ENCODE data around the gene C12orf43.
A peak's percentile ranks its signal among the peaks of the same experiment; 100 is the strongest.

Gene C12orf43

GRCh38 chr12:120972870-120973543, 43.3 kb downstream of the C12orf43 start:
- no peak for DNase-seq

GRCh38 chr12:120971299-120972180, 44.7 kb downstream of the C12orf43 start:
- DNase-seq: peak; percentile 53 to 76

GRCh38 chr12:120970310-120970709, 46.0 kb downstream of the C12orf43 start:
- DNase-seq: no peak

- DNase-seq: no peak
These were observed 50.7 kb downstream of the C12orf43 start for GRCh38 chr12:120965534-120966091.

GRCh38 chr12:120964298-120964697, 52.0 kb downstream of the C12orf43 start:
- no peak for DNase-seq

GRCh38 chr12:120962532-120963020, 53.7 kb downstream of the C12orf43 start:
- no peak for DNase-seq

GRCh38 chr12:120961604-120962531, 54.4 kb downstream of the C12orf43 start:
- no peak for DNase-seq

- no peak for DNase-seq
These were observed 55.6 kb downstream of the C12orf43 start for GRCh38 chr12:120960657-120961056.

- no peak for DNase-seq
These were observed 57.0 kb downstream of the C12orf43 start for GRCh38 chr12:120959111-120959878.

- no peak for DNase-seq
These were observed 59.5 kb downstream of the C12orf43 start for GRCh38 chr12:120956579-120957300.

GRCh38 chr12:120955232-120955631, 61.1 kb downstream of the C12orf43 start:
- no peak for DNase-seq

- no peak for DNase-seq
These were observed 65.5 kb downstream of the C12orf43 start for GRCh38 chr12:120950807-120951206.
